ENCODE results near the gene GLB1L2. TPM values are rescaled to one million over a fixed set of nuclear protein-coding genes. Genes with fewer than 3 reads are reported as not detected.
A peak's percentile ranks its signal among the peaks of the same experiment; 100 is the strongest.

Gene GLB1L2
- total RNA-seq, 3 donors from 2014 or later = 21.5 to 27.9 (median 26.9) TPM

GRCh38 chr11:134380229-134380628, 48.4 kb downstream of the GLB1L2 start:
- intact Hi-C loops (cut with DNase I, micrococcal nuclease) = no loop called here
- ATAC-seq (no peak), DNase-seq (peak in 1 of 3 donors; percentile 23)
- no peak for TF ChIP-seq CTCF (IDR thresholded peaks at IDR 0.05)
- no peaks in the 10 kb centered on the region for H3K4me1 ChIP-seq (ENCODE audit: low read depth)
- no peaks in the 10 kb centered on the region for H3K9me3 ChIP-seq
- H3K4me3 ChIP-seq = no peak overlapping the region
- no peaks in the 10 kb centered on the region for H3K36me3 ChIP-seq (ENCODE audit: low read depth)

- Histone ChIP-seq H3K4me3 (no peak overlapping the region), H3K36me3 (ENCODE audit: low read depth) (no peaks in the 10 kb centered on the region), H3K4me1 (ENCODE audit: low read depth) (no peaks in the 10 kb centered on the region), H3K9me3 (no peaks in the 10 kb centered on the region)
- TF ChIP-seq CTCF (IDR thresholded peaks at IDR 0.05) = no peak
- DNase-seq (no peak), ATAC-seq (peak; percentile 27)
- intact Hi-C loops (cut with DNase I, micrococcal nuclease) = no loop called here
These were observed 49.0 kb downstream of the GLB1L2 start for GRCh38 chr11:134380785-134381184.

- Histone ChIP-seq H3K36me3 (ENCODE audit: low read depth) (no peaks in the 10 kb centered on the region), H3K4me3 (no peak overlapping the region), H3K4me1 (ENCODE audit: low read depth) (no peaks in the 10 kb centered on the region), H3K9me3 (no peaks in the 10 kb centered on the region)
- no peak for TF ChIP-seq CTCF (IDR thresholded peaks at IDR 0.05)
- intact Hi-C loops (cut with DNase I, micrococcal nuclease) = no loop called here
- ATAC-seq = no peak
- DNase-seq = no peak
These were observed 50.5 kb downstream of the GLB1L2 start for GRCh38 chr11:134382257-134382656.

GRCh38 chr11:134382830-134383229, 51.0 kb downstream of the GLB1L2 start:
- Histone ChIP-seq H3K9me3 (no peaks in the 10 kb centered on the region), H3K4me3 (no peak overlapping the region), H3K36me3 (ENCODE audit: low read depth) (no peaks in the 10 kb centered on the region), H3K4me1 (ENCODE audit: low read depth) (no peaks in the 10 kb centered on the region)
- TF ChIP-seq CTCF (IDR thresholded peaks at IDR 0.05) = no peak
- intact Hi-C loops (cut with DNase I, micrococcal nuclease) = no loop called here
- ATAC-seq = no peak
- no peak for DNase-seq

- no peaks in the 10 kb centered on the region for H3K4me1 ChIP-seq (ENCODE audit: low read depth)
- no peak for TF ChIP-seq CTCF (IDR thresholded peaks at IDR 0.05)
These were observed 51.9 kb downstream of the GLB1L2 start for GRCh38 chr11:134383576-134384221.

GRCh38 chr11:134384406-134384805, 52.6 kb downstream of the GLB1L2 start:
- no peak for DNase-seq
- intact Hi-C loops (cut with DNase I, micrococcal nuclease) = no loop called here
- H3K9me3 ChIP-seq = no peaks in the 10 kb centered on the region
- H3K36me3 ChIP-seq (ENCODE audit: low read depth) = no peaks in the 10 kb centered on the region
- no peaks in the 10 kb centered on the region for H3K4me1 ChIP-seq (ENCODE audit: low read depth)
- no peak overlapping the region for H3K4me3 ChIP-seq
- no peak for ATAC-seq
- TF ChIP-seq CTCF (IDR thresholded peaks at IDR 0.05) = no peak

More at GRCh38 chr11:134383576-134384221, 51.9 kb downstream of the GLB1L2 start:
- Histone ChIP-seq H3K36me3 (ENCODE audit: low read depth) (no peaks in the 10 kb centered on the region), H3K4me3 (no peak overlapping the region), H3K9me3 (no peaks in the 10 kb centered on the region)
- ATAC-seq = no peak
- no peak for DNase-seq
- intact Hi-C loops (cut with DNase I, micrococcal nuclease) = no loop called here
